GM08714 (cell line): ENCODE data around the gene CALML5.

Experiments used
- H3K4me3 ChIP-seq: fragments of 200-500 bp; sonication (Bioruptor generic); 2 replicates; pipeline ENCODE4 v1.5.1; 2014; ENCODE audit warnings: mild to moderate bottlenecking, low read length, inconsistent platforms
- ZNF274 ChIP-seq: IDR thresholded peaks from 2 replicates; pipeline ENCODE4 v1.6.1; 2012; ENCODE audit warnings: mild to moderate bottlenecking, low read depth, low read length

Gene CALML5

DNA sequence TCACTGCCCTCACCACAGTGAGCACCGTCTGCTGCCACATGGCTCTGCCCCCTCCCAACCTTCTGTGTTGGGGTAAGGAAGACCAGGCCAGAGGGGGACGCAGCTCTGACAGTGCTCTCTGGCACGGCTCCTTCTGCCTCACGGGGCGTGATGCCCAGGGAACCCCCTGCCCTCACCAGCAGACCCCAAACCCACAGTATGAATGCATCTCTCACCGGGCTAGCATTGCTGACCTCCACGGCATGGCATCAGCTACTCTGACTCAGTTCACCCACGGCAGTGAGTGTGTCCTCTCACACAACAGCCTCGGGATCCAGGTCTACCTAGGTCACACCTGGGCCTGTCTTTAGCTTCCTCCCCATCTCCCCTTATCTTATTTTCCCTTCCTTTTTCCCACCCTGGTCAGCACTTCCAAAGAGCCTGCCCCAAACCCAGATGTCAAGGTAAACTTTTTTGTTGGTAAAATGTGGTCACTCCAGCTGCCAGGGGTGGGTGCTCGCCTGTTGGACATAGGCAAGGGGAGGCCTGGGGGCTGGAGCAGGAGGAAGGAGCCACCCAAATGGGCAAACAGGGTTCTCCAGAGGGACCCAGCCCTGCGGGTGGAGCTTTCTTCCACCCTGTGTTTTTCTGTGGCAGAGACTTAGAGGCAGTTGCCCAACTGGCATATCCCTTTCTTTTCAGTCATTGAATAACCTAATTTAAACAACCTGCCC, 29.8 kb upstream of the CALML5 start:
- TF ChIP-seq ZNF274: no peak

DNA sequence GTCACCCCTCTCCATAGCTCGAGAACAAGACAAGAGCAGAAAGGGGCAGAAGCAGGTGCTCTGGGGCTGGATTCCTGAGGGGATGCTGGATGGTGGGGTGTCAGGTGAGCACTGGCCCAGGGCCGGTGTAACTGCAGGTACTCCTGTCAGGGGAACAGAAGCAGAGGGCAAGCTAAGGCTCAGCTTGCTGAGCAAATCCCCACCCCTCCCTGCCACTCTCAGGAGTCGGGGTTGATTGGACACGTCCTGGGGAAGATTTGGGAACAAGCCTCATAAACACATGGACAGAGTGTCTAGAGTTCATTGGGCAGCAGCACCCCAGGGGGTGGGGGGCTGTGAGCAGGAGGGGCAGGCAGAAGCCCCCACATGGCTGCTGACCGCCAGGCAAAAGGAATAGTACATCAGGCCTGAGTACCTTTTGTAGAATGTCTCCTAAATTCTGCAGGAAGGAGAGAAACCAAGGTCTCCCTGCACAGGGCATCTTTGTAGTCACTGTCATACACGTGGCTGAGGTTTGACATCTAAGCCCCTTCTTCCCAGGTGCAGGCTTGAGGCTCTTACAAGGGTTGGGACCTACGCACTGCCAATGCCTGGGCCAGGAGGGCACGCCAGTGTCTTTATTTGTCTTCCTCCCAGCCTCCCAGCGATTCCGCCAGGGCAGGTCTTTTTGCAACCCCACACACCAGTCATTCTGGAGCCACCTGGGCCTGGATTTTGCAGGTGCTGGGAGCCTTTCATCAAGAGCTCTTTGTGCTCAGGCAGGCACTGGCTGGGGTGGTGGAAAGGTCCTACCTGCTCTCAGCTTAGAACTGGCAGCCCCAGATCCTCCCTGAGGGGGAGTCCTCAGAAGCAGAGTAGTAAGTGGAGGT, 28.2 kb upstream of the CALML5 start:
- no peak overlapping the region for H3K4me3 ChIP-seq
- TF ChIP-seq ZNF274: no peak

More for the DNA sequence above, 29.8 kb upstream of the CALML5 start:
- no peak overlapping the region for H3K4me3 ChIP-seq

DNA sequence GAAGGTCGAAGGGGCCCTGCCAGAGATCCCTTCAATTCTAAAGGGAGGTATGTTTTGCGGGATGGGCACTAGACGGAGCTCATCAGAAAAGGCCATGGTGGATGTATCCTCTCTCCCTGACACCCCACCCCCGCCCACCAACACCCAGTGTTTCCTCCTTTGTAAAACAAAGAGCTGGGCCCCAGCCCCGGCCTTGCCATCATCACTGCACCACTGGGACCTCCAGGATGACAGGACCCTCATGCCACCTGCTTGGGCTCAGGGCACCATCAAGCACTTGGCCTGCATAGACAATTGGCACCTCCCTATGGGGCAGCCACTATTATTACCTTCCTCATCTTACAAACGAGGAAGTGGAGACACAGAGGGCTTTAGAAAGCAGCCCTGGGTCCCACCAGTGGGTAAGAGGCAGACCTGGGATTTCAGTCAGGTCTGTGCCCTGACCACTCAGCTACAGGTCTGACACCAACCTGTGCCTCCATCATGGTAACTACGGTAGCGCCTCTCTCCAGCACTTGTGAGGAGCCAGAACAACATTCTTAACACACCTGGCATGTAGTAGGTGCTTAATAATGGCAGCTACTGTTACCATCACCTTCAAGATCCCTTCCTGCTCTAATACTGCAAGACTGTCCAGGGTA, 27.4 kb upstream of the CALML5 start:
- H3K4me3 ChIP-seq: no peak overlapping the region
- TF ChIP-seq ZNF274: no peak

GRCh38 chr10:5525561-5526341, 26.4 kb upstream of the CALML5 start:
- no peak for TF ChIP-seq ZNF274
- H3K4me3 ChIP-seq: no peak overlapping the region

GRCh38 chr10:5524641-5525560, 25.5 kb upstream of the CALML5 start, which contains the start of gene CALML3:
CALML3 (plus strand) TSS chr10:5524961; CDS start chr10:5525086, 125 bp downstream.
- H3K4me3 ChIP-seq: no peak within 1 kb of the TSS
- no peak for TF ChIP-seq ZNF274

GRCh38 chr10:5523796-5524574, 24.6 kb upstream of the CALML5 start:
- no peak overlapping the region for H3K4me3 ChIP-seq
- no peak for TF ChIP-seq ZNF274

DNA sequence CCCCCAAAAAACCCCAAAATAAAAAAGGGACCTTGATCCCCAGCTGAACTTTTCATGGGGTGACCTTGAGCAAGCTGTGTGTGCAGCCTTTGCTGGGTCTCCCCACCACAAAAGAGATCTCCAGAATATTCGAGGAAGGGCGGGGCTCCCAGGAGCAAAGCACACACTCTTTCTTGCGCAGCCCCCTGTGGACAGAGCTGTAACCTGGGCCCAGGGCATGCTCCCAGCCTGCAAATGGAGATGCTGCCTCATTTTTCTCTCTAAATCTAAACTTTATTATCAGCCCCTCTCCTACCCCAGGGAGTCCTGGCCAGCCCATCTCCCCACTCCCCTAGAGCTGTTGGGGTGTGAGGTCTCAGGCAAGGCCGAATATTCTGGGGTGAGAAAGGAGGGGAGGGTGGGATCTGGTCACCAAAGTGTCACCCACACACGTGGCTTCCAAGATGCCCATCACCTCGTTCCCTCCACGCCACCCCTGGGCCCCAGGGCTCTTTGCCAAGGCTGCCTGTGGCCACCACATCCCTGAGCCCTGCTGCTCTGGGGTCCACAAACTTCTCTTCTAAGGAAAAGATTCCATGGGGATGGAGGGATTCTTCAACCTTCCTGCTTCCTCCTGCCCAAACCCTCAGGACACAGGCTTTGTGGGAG, 23.7 kb upstream of the CALML5 start:
- no peak for TF ChIP-seq ZNF274
- no peak overlapping the region for H3K4me3 ChIP-seq

- no peak overlapping the region for H3K4me3 ChIP-seq
- TF ChIP-seq ZNF274: no peak
Observed at GRCh38 chr10:5519054-5519453, 19.7 kb upstream of the CALML5 start.

- TF ChIP-seq ZNF274: no peak
- H3K4me3 ChIP-seq: no peak overlapping the region
Observed at GRCh38 chr10:5518143-5518542, 18.8 kb upstream of the CALML5 start.

DNA sequence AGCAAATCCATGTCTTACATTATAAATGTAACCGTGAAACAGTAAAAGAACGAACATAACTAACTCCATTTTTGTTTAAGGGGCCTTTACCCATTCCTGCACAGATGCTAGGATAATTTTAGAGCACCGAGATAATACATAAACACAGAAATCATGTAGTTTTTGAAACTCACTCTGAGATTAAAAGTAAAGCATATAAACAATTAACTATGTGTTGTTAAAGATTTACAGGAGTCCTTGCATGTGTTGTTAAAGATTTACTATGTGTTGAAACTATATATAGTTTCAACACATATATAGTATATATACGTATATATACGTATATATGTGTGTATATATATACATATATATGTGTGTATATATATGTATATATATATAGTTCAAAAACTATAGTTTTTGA, 18.2 kb upstream of the CALML5 start:
- no peak overlapping the region for H3K4me3 ChIP-seq
- no peak for TF ChIP-seq ZNF274

DNA sequence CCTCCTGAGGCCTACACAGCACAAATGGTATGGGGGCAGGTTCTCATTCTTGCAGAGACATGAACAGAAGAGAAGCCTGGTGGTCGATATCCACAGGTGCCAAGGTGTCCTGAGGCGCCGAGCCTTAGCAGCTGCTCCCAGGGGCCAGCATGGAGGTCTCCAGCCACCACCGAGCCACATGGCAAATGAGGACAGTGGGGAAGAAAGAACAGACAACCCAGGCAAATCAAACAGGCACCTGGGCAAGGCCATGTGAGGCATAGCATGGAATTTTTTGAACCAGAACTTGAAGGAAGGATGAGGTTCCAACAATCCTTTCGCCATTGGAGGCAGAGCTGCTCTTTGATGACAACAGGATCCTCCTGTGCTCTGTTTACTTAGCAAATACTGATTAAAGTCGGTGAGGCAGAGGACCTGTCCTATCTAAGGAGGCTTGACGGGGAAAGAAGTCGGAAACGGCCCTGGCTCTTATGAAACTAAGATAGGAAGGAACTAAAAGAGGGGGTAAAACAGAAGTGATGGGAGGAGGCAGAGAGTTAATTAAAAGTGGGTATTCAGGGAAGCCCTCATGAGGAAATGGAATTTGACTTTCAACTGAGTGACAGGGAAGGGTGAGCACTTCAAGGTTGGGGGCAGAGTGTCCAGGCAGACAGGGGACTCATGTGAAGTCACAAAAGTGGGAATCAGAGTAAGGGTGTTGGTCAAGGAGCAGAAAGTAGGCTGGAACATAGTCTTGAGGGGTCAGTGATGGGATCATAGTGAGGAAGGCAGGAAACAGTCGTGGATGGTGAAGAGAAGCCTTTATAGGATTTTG, 16.8 kb upstream of the CALML5 start:
- no peak for TF ChIP-seq ZNF274
- H3K4me3 ChIP-seq: no peak overlapping the region
